Activated T-helper 2 cell treated with anti-CD3 and anti-CD28 coated beads, Interferon-gamma antibody, Interleukin-2, Interleukin-4, amounts not matched to agents 10 μg/mL and 5 μg/mL and 100 μg/mL, durations not matched to agents 14 hours and 24 hours and 36 hours (primary cell): ENCODE data around the gene TSPAN14. TPM values are rescaled to one million over a fixed set of nuclear protein-coding genes. Genes with fewer than 3 reads are reported as not detected.

ENCODE experiments used
- DNase-seq: peaks from one replicate; pipeline ENCODE4 v3.0.0; 2021; ENCODE audit warnings: low spot score
- H3K27ac Mint-ChIP-seq: one replicate; pipeline ENCODE4 v1.8.0; 2021; ENCODE audit warnings: mixed read lengths
- H3K27me3 Mint-ChIP-seq: one replicate; pipeline ENCODE4 v1.8.0; 2021; ENCODE audit warnings: low read depth, mixed read lengths
- H3K36me3 Mint-ChIP-seq: one replicate; pipeline ENCODE4 v1.8.0; 2021; ENCODE audit warnings: low read depth, mixed read lengths
- H3K4me1 Mint-ChIP-seq: one replicate; pipeline ENCODE4 v1.8.0; 2021; ENCODE audit warnings: low read depth, mixed read lengths
- H3K4me3 Mint-ChIP-seq: one replicate; pipeline ENCODE4 v1.8.0; 2021; ENCODE audit warnings: low read depth, mild to moderate bottlenecking, moderate library complexity, mixed read lengths
- H3K9me3 Mint-ChIP-seq: one replicate; pipeline ENCODE4 v1.8.0; 2021; ENCODE audit warnings: mixed read lengths
- intact Hi-C: fragments of 100-400 bp; cut with micrococcal nuclease; formaldehyde crosslinking; loops from one replicate; pipeline ENCODE4 v1.15.1; 2023
- total RNA-seq: library from RNA; stranded (reverse); gene quantifications from 2 replicates; pipeline ENCODE4 v1.2.3, GENCODE V29; 2022

TSPAN14 gene
- total RNA-seq, 1 donor from 2014 or later, result 45.4 TPM

DNA sequence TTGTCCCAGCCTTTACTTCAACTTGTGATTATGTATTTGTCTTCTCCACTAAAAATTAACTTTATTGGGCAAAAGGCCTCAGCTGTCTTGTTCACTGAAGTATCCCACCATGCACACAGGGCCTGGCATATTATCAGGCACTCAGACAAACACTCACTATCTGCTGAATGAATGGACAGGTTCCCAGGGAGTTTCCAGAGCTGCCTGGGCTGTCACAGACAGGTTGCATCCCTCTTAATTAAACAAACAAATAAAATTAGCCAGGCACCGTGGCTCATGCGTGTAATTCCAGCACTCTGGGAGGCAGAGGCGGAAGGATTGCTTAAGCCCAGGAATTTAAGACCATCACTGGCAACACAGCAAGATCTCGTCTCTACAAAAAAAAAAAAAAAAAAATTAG is 1.5 kb upstream of the TSPAN14 start:
- Mint-ChIP-seq H3K27ac (no peak overlapping the region), H3K27me3 (peaks cover 5% of the 10 kb centered on the region), H3K4me3 (no peak overlapping the region), H3K4me1 (peaks cover 22% of the 10 kb centered on the region), H3K36me3 (peaks cover 17% of the 10 kb centered on the region), H3K9me3 (no peaks in the 10 kb centered on the region)
- DNase-seq, result no peak
- intact Hi-C loops, result no loop called here

DNA sequence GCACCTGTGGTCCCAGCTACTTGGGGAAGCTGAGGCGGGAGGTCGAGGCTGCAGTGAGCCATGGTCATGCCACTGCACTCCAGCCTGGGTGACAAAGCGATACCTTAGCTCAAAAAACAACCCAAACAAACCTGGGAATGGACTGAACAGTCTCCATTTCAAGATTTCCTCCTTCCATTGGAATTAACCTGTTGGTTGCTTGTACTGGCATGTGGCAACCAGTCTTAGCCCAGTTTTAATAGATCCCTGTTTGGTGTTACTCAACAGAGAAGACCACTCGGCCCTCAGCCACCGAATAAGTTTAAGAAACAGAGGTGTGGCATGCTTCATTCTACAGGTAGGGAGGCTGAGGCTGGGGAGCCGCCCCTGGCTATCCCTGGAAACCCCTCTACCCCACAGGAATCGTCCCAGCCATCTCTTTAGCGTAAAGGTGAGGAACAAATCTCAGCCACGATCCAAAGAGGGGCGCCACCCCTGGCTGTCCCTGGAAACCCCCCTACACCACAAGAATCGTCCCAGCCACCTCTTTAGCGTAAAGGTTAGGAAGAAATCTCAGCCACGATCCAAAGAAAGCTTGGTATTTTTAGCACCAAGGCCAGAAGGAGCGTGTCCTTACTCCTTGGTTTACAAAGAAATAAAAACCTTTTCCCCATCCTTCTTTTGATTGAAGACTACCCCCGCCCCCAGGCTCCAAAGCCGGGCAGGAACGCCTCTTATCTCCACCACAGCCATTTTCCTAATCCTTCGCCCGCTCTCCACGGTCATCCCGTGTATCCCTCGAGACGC is 861 bp upstream of the TSPAN14 start:
- intact Hi-C loops, result no loop called here
- DNase-seq, result no peak
- H3K36me3 Mint-ChIP-seq, result peaks cover 21% of the 10 kb centered on the region
- H3K27ac Mint-ChIP-seq, result peak overlapping the region; percentile 53
- peaks cover 2% of the 10 kb centered on the region for H3K27me3 Mint-ChIP-seq
- peaks cover 28% of the 10 kb centered on the region for H3K4me1 Mint-ChIP-seq
- H3K4me3 Mint-ChIP-seq, result peak overlapping the region; percentile 73
- no peaks in the 10 kb centered on the region for H3K9me3 Mint-ChIP-seq

DNA sequence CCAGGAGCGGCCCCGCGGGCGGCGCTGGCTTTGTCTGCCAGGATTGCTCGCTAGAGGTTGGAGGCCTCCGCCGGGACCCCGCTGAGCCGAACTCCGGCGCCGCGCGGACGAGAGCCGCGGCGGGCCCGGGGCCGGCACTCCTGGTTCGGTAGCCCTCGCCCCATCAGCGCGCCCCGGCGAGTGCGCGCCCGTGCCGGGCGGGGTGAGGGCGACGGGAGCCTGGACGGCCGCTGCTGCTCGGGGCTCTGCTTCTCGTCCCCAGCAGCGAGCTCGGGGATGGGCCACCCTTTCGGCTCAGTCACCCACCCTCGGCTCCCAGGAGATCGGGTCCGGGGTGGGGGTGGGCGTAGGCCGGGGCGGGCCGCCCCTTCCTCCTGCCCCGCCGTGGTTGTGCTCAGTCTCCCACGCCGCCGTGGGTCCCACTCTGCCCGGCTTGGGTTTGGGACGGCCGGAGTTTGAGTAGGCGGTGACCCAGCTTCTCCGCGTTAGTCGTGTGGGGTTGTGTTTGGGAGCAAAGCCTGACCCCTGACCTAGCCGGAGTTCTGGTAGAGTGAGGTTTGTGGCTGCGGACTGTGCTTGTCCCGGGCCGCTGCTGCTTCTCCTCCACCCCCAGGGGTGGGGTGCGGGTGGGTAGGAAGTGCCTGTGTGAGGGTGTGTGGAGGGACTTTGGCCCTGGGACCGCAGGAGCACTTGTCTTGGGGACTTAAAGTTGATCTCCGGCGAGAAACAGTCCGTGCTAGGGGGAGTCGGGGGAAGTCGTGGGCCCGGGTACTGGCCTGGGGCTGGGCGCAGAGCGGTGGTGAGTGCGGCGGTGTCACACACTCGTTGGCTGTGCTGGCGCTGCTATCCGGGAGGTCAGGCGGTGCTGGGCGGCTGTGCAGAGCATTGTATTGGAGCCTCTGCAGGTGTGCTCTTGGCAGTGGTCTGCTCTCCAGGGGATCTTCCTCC is 677 bp downstream of the TSPAN14 start:
- DNase-seq, result no peak
- intact Hi-C loops, result no loop called here
- H3K27me3 Mint-ChIP-seq, result no peaks in the 10 kb centered on the region
- H3K36me3 Mint-ChIP-seq, result peaks cover 27% of the 10 kb centered on the region
- peak overlapping the region; percentile 80 for H3K27ac Mint-ChIP-seq
- no peaks in the 10 kb centered on the region for H3K9me3 Mint-ChIP-seq
- H3K4me3 Mint-ChIP-seq, result peak overlapping the region; percentile 98
- peaks cover 42% of the 10 kb centered on the region for H3K4me1 Mint-ChIP-seq

DNA sequence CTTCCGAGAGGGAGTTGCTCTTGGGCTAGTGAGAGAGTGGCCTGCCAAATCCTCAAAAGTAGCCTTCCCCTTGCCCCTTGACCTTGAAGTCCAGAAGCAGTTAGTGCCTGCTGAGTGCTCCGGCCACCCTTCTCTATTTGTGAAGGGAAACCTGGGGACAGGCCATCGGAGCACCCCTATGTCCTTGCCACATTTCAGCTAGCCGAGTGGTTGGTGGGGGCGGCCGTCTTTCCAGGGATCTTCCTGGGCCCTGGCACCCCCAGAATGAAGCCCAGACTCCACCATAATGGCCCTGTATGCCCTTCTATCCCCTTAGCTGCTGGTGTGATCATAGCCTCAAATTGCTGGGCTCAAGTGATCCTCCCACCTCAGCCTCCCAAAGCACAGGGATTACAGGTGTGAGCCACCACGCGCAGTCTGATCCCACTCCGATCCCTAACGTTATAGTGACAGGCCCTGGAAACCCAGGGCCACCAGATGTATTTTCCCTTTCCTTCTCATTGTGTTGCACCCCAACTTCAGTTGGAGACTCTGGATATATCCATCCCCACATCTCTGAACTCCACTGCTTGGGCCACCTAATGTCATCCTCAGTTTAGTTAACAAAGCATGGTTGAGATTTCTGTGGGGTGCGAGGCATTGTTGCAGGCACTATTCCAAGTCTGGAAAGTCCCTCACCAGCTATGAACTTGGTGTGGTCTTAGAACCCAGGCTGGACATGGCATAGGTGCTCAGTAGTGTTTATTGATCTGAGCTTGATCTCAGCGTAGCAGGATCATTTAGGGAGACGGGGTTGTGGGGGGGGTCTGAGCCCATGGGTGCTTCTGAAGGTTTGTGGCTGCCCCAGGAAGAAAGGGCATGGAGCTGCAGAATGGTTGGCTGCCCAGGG is 1.6 kb downstream of the TSPAN14 start:
- H3K27me3 Mint-ChIP-seq, result no peaks in the 10 kb centered on the region
- DNase-seq, result no peak
- H3K4me3 Mint-ChIP-seq, result peak overlapping the region; percentile 98
- peaks cover 27% of the 10 kb centered on the region for H3K36me3 Mint-ChIP-seq
- no peaks in the 10 kb centered on the region for H3K9me3 Mint-ChIP-seq
- intact Hi-C loops, result no loop called here
- H3K27ac Mint-ChIP-seq, result peak overlapping the region; percentile 80
- H3K4me1 Mint-ChIP-seq, result peaks cover 51% of the 10 kb centered on the region

DNA sequence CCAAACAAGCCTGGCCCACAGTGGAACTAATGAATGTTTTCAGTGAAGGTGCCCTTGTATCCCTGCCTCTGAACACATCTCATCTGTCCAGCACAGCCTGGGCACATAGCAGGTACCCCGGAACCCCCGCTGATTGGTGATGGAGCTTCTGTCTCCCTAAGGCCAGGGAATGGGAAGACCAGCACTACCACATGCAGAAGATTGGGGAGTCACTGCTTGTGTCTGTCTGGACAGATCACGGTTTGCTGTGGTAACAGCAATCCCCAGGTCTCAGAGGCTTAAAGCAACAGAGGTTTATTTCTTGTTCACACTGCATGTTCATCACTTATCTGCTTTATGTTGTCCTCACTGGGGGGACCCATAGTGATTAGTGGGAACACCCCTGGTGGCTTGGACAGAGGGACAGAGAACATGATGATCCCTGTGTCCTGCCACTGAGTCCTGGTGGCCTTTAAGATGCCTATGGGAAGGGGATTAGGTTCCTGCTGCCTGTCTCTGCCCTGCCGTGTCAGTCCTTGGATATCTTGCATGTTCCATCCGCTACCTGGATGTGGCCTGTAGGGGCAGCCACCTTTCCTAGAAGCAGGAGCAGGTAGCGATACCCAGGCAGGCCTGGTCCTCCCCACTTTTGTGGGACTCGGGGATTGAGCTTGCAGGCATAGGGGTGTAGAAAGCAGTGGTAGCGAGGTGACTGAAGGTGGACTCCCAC is 3.6 kb downstream of the TSPAN14 start:
- Mint-ChIP-seq H3K27me3 (no peaks in the 10 kb centered on the region), H3K36me3 (peaks cover 27% of the 10 kb centered on the region), H3K27ac (peak overlapping the region; percentile 80), H3K4me3 (peak overlapping the region; percentile 51), H3K4me1 (peaks cover 69% of the 10 kb centered on the region), H3K9me3 (no peaks in the 10 kb centered on the region)
- intact Hi-C loops, result loop anchor here (2.0 kb wide), 2 partner anchors 15 to 41 kb away; no protein-coding TSS in a partner anchor
- DNase-seq, result no peak

DNA sequence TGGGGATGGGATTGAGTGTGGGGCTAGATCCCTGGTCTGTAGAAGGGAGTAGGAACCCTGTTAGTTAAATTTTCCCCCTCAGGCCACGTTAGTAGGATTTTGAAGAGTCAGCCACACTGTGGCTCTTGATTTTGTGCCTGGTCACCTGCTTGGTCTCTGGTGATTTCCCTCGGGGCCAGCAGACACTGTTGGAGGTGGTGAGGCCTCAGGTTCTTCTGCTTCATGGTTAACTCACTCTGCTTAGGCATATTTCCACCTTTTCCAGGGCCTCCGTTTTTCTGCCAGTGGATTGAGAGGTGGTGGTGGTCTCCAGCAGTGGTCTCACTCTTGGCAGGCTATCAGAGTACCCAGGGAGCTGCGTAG is 4.1 kb downstream of the TSPAN14 start:
- intact Hi-C loops, result loop anchor here (2.0 kb wide), 2 partner anchors 15 to 41 kb away; no protein-coding TSS in a partner anchor
- H3K4me3 Mint-ChIP-seq, result peak overlapping the region; percentile 58
- H3K9me3 Mint-ChIP-seq, result no peaks in the 10 kb centered on the region
- no peaks in the 10 kb centered on the region for H3K27me3 Mint-ChIP-seq
- DNase-seq, result no peak
- H3K27ac Mint-ChIP-seq, result peak overlapping the region; percentile 80
- H3K36me3 Mint-ChIP-seq, result peaks cover 28% of the 10 kb centered on the region
- peaks cover 72% of the 10 kb centered on the region for H3K4me1 Mint-ChIP-seq

DNA sequence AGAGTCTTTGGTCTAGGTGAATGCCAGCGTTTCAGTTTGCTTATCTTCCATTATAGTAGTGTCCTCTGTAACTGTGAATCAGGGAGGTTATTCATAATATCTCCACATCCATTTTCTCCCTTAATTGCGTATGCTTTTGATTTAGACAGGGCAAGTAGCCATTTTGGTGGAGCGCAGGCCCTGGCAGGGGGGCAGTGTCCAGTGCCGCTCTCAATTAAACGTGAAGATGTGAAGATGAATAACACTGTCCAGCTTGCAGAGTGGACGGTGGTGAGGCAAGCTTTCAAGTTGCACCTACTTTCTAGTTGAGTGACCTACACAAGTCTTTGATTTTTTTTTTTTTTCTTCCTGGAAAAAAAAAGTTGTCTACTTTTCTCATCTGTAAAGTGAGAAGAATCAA is 4.5 kb downstream of the TSPAN14 start:
- no peak for DNase-seq
- intact Hi-C loops, result loop anchor here (1.0 to 2.0 kb wide), 3 partner anchors 9 to 40 kb away; no protein-coding TSS in a partner anchor
- no peaks in the 10 kb centered on the region for H3K27me3 Mint-ChIP-seq
- peaks cover 32% of the 10 kb centered on the region for H3K36me3 Mint-ChIP-seq
- no peaks in the 10 kb centered on the region for H3K9me3 Mint-ChIP-seq
- H3K27ac Mint-ChIP-seq, result peak overlapping the region; percentile 80
- peaks cover 72% of the 10 kb centered on the region for H3K4me1 Mint-ChIP-seq
- peak overlapping the region; percentile 58 for H3K4me3 Mint-ChIP-seq

DNA sequence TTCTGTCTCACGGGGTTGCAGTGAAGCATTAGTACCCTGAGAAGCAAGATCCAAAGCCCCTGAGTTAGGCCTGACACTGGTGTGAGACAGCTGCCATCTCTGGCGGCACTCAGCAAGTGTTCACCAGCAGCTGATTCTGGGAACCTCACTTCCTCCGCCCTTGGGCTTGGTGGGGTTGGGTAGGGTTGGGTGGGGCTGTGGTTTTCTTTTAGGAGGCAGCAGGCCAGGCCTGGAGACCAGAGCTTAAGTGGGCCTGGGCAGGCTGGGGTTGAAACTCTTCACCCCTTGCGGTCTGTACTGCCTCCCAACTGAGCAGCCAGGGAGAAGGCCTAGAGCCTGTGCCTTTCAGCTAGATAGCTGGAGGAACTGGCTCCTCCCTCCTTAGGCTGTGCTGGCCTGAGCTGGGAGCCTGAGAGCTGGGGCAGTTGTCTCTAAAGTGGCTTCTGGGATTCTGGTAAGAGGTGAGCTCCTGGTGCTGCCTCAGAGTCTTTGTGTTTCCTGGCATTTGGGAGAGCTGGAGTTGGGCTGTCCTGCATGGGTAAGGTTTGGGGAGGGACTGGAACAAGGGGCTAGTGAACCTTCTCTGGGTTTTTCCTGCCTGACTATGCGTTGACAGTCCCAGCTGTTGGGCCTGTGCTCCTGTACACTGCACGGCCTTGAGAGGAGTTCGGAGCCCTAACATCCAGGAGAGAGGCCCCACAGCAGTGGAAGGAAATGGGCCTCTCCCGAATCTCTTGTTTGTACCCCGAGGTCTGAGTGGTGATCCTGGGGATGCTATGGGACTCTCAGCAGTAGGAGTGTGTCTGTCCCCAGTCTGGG is 5.1 kb downstream of the TSPAN14 start:
- Mint-ChIP-seq H3K9me3 (no peaks in the 10 kb centered on the region), H3K4me1 (peaks cover 77% of the 10 kb centered on the region), H3K27ac (peak overlapping the region; percentile 80), H3K36me3 (peaks cover 35% of the 10 kb centered on the region), H3K4me3 (peak overlapping the region; percentile 72), H3K27me3 (no peaks in the 10 kb centered on the region)
- intact Hi-C loops, result loop anchor here (1.0 to 2.0 kb wide), 3 partner anchors 8 to 40 kb away; no protein-coding TSS in a partner anchor
- DNase-seq, result peak; percentile 62

DNA sequence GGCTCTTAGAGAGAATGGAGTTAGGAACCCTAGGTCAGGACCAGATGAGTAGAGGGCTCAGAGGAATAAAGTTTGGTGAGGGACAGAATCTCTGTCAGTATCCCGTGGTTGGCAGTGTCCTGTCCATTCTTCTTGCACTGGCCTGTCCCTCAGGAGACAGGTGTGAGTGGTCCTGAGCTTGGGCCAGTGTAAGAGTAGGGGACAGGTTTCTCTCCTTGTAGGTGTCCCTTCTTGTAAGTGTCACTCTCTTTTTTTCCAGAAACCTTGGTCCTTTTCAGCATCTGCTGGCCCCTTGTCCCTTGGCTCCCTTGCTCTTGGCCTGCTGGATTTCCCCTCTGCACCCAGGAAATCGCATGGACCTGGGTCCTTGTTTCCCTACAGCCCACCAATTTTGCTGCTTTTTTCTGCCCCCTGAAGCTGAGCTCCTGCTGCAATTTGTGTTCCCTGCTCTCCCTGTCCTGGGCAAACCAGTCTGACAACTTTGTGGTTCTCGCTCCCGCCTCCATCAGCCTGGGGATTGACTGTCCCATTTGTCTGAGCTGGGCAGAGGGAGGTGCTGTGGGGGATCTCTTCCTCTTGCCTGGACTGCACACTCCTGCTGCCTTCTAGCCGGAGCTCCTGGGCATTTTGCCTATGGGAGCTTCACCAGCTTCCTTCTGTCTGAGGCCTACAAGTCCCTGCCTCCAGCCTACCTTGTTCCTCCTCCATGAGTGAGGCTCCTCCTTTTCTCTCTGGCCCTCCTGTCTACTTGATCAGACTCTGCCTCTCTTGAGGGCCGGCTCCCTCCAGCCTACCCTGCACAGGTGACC is 6.5 kb downstream of the TSPAN14 start:
- DNase-seq, result no peak
- peak overlapping the region; percentile 80 for H3K27ac Mint-ChIP-seq
- no peaks in the 10 kb centered on the region for H3K9me3 Mint-ChIP-seq

DNA sequence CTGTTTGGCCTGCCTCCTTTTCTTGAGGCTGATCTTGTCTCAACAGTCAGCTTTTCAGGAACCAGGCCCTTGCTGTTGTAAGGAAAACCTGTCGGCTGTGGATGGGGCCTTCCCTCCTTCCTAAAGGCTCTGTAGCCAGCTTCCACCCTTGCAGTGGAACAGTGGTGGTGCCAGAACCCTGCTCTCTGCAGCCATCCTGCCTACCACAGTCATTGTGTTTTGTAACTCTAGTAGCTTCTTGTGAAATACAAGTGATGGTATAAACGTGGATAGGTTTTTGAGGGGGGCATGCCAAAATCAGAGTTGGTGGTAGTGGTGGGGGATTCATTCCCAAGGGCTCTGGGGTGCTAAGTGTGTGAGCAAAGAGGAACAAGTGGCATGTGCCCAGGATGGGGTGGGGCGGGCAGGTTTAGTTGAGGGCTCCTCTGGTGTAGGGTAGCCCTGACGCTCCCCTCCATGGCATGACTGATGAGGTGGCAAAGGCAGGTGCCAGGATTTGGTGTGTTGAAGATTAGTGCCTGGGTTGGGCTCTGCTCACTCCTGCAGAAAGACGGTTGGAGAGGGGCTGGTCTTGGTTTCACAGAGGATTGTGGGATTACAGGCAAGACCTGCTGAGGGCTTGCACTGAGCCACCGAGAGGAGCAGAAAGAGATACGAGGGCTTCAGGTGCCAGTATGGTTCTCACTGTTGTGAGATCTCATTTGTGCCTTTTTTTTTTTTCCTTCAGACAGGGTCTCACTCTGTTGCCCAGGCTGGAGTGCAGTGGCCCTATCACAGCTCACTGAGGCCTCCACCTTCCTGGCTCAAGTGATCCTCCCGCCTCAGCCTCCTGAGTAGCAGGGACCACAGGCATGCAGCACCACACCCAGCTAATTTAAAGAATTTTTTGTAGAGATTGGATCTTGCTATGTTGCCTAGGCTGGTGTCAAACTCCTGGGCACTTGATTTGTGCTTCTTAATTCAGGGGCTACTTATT is 7.4 kb downstream of the TSPAN14 start:
- intact Hi-C loops, result no loop called here
- no peaks in the 10 kb centered on the region for H3K27me3 Mint-ChIP-seq
- DNase-seq, result no peak

More for the DNA sequence above, 6.5 kb downstream of the TSPAN14 start:
- Mint-ChIP-seq H3K4me1 (peaks cover 89% of the 10 kb centered on the region), H3K4me3 (peak overlapping the region; percentile 72), H3K27me3 (no peaks in the 10 kb centered on the region), H3K36me3 (peaks cover 31% of the 10 kb centered on the region)
- intact Hi-C loops, result no loop called here

More for the DNA sequence above, 7.4 kb downstream of the TSPAN14 start:
- Mint-ChIP-seq H3K4me1 (peaks cover 89% of the 10 kb centered on the region), H3K27ac (peak overlapping the region; percentile 80), H3K9me3 (no peaks in the 10 kb centered on the region), H3K36me3 (peaks cover 23% of the 10 kb centered on the region), H3K4me3 (peak overlapping the region; percentile 72)
